ENCODE measurements around the gene USP11.
"Not testable (repeated sequence)": the region's sequence is repeated elsewhere in the genome, so short reads cannot be mapped to it uniquely, and the experiment has no call there.

Gene USP11

GRCh38 chrX:47248576-47248975 lies 15.8 kb downstream of the USP11 start:
- DNase-seq, result no peak

DNA sequence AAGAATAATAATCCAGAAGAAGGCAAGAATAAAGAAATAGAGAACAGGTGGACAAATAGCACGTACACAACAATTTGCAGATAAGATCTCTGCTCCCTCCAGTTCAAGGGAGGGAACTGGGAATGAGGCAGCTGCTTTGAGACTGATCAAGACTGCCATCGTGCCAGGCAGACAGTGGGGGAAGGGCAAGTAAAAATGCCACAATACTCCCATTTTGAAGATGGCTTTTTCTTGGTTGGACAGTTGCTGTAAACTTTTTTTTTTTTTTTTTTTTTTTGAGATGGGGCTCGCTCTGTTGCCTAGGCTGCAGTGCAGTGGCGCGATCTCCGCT lies 17.2 kb downstream of the USP11 start:
- no peak for DNase-seq

DNA sequence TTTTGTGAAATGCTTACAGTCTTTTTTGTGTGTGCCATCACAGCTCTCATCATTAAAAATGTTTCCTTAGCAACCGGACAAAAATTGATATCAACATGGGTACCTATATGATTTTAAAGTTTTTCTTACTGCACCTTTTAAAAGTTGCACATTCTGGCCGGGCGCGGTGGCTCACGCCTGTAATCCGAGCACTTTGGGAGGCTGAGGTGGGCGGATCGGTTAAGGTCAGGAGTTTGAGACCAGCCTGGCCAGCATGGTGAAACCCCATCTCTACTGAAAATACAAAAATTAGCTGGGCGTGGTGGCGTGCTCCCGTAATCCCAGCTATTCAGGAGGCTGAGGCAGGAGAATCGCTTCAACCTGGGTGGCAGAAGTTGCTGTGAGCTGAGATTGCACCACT lies 24.8 kb downstream of the USP11 start:
- not testable (repeated sequence) for DNase-seq

GRCh38 chrX:47264483-47265173 lies 31.8 kb downstream of the USP11 start:
- DNase-seq, result no peak

DNA sequence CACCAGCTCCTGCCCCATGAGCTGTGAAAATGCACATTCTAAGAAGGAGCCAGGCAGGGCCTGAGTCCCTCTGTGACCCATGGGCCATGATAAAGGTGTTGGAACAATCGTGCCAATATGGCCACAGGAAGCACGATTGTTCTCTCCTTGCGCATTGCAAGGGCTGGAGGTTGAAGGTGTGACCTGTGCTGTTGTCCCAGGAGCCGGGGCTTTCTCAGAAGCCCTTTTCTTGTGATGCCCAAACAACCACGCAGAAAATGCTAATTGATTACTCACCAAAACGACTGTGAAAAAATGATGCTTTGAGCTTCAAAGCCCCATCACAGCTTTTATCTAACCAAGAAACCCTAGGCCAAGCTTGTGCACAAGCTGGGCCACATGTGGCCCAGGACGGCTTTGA lies 33.8 kb downstream of the USP11 start:
- no peak for DNase-seq

DNA sequence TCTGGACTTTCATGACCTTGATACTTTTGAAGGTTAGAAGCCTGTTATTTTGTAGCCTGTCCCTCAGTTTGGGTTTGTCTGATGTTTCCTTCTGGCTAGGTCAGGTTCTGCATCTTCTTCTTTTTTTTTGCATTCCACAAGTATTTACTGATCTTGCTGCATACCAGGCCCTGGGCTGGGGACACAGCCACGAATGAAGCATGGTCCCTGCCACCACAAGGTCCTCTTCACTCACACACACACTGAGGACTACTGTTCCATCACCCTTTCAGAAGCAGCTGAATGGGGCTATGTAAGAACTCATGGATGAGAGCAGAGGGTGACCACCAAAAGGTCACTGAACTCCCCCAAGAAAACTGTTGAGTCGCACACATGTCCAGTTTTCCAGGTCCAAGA lies 39.2 kb downstream of the USP11 start:
- DNase-seq, result no peak

DNA sequence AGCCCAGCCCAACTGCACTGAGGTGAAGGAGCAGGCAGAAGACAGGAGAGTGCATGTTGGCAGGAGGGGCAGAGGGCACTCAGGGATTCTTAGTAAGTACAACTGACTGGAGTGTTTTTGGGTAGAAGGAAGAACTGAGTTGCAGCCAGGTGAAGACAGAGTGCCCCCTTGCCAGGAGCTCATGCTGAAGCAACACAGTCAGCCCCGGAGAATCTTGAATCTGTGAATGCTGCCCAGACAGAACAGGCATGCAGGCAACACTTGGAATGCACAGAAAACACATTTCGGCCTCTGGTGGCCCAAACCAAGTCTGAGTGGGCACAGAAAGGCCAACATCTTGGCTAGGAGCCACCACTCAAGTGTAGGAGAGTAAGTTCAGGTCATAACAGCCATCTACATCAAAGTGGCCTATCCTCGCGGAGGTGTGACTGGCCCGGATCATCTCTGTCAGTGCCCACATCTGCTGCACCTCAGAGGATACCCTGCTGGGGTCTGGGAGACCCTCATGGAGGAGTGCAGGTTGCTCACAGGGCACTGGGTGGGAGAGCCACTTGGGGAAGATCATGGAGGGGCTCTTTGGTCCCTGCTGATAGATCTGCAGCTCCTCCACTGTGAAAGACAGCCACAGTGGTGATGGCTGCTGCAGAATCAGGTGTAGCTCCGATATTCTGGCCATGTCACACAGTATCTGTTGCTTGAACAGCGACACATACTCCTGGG lies 40.4 kb downstream of the USP11 start:
- no peak for DNase-seq

GRCh38 chrX:47278691-47279090 lies 45.9 kb downstream of the USP11 start:
- DNase-seq, result no peak

GRCh38 chrX:47283015-47283771 lies 50.4 kb downstream of the USP11 start:
- DNase-seq, result no peak

DNA sequence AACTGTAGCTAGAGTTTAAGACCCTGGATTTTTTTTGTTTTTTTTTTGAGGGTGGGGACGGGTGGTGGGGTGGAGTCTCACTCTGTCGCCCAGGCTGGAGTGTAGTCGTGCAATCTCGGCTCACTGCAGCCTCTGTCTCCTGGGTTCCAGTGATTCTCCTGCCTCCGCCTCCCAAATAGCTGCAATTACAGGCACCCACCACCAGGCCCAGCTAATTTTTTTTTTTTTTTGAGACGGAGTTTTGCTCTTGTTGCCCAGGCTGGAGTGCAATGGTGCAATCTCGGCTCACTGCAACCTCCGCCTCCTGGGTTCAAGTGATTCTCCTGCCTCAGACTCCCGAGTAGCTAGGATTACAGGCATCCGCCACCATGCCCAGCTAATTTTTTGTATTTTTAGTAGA lies 51.8 kb downstream of the USP11 start:
- DNase-seq, result not testable (repeated sequence)

GRCh38 chrX:47285836-47286320 lies 53.1 kb downstream of the USP11 start:
- DNase-seq, result no peak

- DNase-seq, result no peak
Measured at GRCh38 chrX:47293106-47293505, 60.3 kb downstream of the USP11 start.

DNA sequence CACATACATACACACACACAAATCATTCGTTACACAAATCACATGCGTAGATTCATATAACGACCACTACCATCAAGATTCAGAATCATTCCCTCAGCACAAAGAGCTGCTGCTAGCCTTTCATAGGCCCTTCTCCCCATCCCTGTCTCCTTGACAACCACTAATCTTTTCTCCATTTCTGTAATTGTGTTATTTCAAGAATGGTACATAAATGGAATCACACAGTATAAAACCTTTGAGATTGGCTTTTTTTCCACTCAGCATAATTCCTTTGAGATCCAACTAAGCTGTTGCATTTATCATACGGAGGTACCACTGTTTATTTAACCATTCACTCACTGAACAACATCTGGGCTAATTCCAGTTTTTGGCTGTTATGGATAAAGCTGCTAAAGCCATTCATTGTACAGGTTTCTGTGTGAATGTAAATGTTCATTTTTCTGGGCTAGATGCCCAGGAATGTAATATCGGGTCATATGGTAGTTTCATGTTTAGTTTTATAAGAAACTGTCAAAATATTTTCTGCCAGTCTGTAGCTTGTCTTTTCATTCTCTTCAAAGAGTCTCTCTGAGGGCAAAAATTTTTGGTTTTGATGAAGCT lies 64.1 kb downstream of the USP11 start:
- no peak for DNase-seq

DNA sequence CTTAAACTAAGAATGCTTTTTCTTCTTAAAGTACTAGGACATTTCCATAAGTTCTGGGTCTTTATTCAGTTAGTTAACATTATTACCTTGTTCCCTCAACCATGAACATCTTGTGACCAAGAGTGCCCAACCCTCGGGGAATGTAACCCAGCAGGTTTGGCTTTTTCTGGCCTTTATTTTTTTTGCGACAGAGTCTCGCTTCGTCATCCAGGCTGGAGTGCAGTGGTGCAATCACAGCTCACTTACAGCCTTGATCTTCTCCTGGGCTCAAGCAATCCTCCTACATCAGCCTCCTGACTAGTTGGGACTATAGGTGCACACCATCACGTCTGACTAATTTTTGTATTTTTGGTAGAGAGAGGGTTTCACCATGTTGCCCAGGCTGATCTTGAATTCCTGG lies 65.1 kb downstream of the USP11 start:
- no peak for DNase-seq
